Activated T-cell treated with anti-CD3 and anti-CD28 coated beads, Interleukin-2, amount 50 U/mL, for 1 hour (primary cell): ENCODE measurements around the gene UPF2.

Experiments
- DNase-seq: peaks from one replicate; pipeline ENCODE4 v3.0.0-alpha.2; 2020

Gene UPF2

DNA sequence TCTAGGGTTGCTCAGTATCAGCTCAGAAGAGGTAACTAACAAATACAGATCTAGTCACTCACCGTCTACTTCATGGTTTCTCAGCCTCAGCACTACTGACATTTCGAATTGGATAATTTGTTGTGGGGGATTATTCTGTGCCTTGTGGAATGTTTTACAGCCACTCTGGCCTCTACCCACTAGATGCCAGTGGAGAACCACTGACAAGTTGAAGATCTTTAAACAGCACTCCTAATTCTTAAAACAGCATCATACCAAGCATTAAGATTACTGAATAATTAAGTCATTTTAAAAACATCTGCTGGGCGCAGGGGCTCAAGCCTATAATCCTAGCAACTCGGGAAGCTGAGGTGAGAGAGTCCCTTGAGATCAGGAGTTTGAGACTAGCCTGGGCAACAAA lies 82.6 kb downstream of the UPF2 start:
- no peak for DNase-seq

DNA sequence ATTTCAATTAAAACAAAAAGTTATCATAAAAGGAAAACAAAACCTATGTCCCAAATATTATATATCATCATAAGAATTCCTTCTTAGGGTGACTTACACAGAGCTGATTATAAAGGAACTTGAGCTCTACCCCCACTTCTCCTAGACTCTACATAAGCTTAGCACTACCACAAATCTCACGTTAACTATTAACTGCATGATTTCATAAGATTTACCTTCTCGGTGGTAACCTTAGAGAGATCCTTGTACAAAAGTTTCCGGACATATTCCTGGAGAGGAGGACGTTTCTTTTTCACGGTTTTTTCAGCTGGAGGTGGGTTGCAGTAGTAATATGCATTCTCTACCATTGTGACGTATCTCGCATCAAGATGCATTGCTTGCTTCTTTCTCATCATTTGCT lies 83.7 kb downstream of the UPF2 start:
- no peak for DNase-seq

DNA sequence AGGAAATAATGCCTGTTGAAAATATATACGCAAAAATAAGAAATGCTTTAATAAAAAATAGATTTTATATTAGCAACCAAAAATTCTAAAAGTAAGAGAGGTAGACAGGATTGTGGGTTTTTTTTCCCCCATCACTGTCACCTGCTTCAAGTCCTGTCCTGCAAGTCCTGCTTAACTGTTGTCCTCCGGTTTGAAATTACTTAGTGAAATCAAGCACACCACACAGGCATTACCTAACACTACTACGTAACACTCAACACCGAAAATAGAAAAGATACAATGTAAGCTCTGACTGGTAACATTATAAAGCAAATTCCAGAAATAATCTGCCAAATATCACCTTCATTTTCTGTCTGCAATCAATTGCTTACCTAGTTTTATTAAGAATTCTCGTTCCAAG lies 90.9 kb downstream of the UPF2 start:
- no peak for DNase-seq

DNA sequence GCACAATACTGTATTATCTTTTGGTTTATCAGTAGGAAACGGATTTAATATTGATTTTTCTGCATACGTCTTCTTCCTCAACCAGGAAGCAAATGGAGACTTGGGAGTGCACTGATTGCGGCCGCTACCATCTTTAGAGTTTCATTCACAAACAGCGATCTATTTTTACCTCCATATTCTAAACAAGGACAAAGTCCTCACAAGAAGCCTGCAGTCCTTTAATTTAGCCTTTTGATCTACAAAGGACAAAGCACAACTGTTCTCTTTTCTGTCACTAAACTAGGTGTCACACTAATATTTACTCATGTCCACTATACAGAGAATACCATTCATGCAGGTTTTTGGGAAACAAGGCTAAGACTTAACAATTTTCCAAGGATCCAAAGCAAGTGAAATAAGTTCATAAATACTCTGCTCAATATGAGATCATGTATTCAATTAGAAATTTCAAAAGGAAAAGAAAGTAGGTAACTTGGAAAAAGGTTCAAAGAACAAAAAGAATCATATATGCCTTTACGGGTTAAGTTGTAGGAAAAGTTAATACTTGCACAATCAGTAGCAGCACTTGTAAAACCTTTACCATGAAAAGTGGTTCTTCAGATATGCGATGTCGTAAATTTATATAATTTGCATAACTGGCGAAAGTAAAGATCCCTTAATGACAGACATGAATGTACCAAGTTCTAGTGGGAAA lies 92.1 kb downstream of the UPF2 start:
- DNase-seq, result no peak

DNA sequence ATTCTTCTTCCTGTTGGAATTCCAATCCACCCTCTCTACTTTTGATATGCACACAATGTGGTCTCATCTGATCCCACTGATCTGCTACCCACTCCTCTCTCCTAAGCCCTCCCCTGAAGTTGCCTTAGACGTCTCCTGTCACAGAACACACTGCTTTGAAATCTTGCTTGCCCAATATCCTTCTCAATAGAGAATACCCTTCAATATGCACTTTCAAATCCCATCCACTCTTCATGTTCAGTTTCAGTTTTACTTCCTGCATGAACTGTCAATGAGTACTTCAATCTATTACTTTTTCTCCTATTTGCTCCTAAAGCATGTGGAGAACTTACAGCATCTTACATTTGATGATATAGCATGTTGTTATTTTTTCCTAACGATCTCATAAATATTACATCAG lies 93.5 kb downstream of the UPF2 start:
- no peak for DNase-seq

DNA sequence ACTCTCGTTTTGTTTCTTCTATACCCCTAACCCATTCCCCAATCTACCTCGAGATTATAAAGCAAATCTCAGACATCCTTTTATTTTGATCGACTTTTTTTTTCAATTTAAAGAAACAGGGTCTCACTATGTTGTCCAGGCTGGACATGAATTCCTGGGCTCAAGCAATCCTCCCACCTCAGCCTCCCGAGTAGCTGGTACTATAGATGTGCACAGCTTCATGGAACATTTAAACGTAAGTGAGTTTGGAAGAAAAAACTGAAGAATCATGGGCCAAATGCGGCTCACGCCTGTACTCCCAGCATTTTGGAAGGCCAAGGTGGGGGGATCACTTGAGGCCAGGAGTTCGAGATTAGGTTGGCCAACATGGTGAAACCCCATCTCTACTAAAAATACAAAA lies 96.0 kb downstream of the UPF2 start:
- DNase-seq, result no peak

DNA sequence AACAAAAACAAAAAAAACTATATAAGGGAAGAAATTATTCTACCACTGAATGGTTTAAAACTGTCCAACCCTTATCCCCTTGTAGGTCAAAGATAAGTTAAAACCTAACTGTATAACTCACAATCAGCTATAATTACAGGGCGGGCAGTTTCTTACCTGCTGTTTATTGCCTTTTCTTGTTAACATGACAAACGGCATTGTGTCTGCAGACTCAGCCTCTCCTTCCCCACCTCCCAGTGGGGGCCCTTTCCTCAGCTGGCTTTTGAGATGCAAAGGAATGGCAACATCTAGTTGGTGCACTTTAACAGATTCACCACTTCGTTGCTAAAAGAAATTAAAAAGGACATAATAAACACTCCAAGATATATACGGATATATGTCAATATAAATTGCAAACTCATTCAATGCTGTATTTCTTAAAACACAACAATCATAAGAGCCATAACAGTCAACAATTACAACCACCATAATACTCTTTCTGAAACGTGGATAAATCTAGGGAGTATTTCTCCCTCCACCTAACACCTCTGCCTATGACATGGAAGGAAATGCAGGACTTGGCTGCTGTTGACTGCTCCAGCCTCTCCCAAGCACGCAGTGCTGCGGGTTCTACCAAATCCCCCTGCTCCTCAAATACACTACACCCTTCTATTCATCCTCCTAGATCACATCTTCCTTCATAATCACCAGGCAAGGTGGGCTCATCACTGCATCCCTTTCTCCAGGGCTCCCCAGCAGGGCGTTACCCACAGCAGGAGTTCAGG lies 106.0 kb downstream of the UPF2 start:
- no peak for DNase-seq

DNA sequence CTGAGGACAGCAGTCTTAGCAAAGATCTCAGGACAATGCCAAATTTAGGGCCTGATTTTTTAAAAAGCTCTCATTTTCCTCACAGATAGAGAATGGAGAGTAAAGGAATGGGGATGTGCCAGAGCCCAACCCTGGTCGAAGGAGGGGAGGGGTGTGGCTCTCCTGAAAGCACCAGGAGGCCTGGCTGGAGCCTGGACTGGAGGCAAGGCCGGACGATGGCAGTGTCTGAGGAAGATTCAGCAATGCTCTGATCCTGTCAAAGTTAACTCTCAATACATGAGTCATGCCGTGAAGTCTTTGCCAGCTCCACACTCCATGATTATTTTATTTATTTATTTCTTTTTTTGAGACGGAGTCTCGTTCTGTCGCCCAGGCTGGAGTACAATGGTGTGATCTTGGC lies 108.3 kb downstream of the UPF2 start:
- DNase-seq, result no peak

DNA sequence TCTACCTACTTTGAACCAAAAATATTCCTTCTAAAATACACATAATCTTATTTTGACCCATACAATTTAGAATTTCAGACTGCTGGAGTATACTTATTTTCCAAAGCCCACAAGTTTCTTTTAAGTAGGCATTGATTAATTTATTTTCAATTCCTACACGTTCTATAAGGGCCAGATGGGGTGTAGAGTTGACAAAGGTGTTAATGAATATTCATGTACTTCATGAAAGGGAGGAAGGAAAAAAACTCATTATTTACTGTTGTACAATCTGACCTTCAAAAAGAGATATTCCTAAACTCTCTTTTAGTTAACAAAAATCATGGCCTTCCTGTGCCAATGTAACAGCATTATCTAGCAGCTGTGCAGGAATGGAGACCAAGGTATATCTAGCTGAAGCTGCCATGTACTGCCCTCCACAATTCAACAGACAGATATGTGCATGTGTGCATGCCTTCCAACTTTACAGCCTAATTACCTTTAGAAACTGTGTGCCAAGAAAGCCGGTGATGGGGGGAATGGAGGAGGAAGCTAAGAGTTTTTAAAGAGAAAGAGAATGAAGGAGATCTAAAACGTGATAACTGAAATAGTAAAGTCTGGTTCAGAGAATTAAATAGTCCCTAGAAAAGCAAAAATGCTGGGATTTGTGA lies 108.9 kb downstream of the UPF2 start:
- DNase-seq, result no peak

DNA sequence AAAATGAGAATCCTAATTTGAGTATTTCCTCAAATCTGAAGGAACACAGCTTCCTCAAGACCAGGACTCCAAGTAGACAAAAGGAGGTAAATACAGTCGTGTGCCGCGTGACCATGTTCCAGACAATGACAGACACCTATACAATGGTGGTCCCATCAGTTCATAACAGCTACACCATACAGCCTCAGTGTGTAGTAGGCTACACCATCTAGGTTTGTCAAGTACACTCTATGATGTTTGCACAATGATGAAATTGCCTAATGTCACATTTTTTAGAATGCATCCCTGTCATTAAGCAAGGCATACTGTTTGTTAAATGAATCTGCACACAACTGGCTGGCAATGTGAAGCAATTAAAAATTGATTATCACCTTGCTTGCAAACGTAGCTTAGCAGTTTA lies 111.6 kb downstream of the UPF2 start:
- DNase-seq, result no peak

DNA sequence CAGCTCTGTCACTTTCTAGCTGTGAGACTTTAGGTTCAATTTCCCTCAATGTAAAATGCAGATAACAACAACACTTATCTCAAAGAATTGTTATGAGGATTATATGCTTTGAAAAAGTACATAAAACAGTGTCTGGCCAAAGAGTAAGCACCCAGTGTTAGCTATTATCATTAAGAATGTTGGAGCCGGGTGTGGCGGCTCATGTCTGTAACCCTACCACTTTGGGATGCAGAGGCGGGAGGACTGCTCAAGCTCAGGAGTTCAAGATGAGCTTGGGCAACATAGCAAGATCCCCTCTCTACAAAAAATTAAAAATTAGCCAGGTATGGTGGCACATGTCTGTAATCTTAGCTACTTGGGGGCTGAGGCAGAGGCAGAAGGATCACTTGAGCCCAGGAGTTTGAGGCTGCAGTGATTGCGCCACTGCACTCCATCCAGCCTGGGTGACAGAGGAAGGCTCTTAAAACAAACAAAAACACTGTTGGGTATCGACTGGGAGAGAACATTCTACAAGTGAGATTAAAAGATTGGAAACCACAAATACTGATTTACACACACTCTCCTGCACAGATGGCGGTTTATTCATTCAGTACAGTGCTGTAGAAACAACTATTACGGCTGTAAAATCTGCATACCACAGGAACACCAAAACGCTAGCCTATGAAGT lies 112.2 kb downstream of the UPF2 start:
- no peak for DNase-seq

DNA sequence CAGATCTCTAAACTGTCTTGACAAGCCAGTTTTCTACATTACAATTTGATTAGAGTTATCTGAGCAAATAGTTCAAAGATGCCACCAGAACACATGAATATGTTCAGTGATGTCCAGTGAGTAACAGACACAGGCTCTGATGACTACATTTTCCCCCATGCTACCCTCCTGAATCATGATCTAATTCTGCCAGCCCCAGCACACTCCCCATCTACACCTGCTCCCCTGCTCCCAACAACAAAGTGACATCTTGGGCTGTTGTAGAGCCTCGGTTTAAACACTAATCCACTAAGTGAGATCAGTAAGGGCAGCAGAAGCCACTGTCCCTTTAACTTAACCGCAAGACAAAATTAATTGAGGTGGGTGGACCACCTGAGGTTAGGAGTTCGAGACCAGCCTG lies 114.9 kb downstream of the UPF2 start:
- no peak for DNase-seq

DNA sequence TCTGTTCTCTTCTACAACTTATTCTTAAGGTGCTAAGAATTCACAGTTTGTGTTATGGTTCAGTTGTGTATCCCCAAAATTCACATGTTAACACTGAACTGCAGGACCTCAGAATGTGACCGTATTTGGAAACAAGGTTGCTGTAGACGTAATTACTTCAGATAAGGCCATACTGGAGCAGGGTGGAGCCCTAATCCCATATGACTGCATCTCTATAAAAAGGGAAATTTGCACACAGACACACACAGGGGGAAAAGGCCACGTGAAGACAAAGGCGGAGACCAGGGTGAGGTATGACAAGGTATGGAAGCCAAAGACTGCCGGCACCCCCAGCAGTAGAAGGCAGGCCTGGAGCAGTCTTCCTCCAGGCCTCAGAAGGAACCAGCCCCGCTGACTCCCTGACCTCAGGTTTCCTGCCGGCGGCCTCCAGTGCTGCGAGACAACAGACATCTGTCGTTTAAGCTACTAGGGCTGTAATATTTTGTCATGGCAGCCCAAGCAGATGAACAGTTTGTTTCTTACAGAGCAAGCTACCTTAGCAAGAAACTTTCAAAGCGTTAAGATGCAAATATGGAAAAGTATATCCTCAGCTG lies 120.7 kb downstream of the UPF2 start:
- no peak for DNase-seq

DNA sequence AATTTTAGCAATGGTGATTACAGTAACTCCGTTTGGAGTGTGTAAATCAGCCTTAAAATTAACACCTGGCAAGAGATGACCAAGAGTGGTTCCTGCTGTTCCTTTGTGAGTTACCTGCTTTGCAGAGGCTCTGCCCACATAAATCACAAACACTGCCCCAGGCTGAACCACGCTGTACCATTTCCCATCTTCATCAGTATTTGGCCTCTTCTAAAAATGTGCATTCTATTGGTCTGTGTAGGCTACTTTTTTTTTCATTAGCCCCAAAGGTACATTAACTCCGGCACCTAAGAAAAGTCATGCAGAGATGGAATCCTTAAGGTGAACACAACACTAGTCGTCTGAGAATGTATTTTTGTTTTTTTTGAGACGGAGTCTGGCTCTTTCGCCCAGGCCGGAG lies 123.3 kb downstream of the UPF2 start:
- DNase-seq, result no peak

DNA sequence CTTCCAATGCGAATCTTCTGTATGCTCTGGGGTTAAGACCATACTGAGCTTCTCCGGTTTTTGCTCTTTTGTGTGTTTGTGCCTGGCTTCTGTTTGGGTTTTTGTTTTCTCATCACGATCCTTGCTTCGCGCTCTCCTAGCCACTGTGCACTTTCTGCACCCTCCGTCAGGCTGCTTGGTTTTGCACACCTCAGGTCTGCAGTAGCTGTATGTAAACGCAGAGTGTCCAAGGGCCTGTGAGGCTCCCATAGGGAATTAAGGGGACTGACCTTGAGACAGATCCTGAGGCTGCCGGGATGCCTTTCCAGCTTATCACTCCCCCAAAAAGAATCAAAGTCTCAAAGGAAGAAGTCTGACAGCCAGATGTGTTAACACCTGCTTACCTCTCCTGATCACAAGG lies 124.2 kb downstream of the UPF2 start:
- no peak for DNase-seq

DNA sequence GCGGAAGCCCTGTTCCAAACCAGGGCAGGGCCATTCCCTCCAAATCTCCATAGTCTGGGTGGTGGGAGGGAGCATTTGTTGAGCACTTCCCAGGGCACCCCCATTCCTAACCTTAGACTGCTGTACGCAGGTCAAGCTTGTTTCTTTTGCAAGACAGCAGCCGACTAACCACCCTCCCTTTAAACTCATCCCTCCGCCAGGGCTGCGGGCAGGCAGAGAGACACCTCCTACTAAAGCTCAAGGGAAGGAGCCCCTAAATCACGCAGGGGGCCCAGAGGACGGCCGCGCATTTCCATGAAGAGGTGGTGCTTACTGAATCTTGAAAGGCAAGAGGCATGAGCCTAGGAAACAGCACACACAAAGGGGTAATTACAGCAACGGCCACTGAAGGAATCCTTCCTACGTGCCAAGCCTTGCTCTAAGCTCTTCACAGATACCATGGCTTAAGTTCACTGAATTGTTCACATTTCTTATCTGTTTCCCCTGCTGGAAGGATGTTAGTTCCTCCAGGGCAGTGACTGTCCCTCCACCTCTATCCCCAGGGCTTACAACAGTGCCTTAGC lies 129.4 kb downstream of the UPF2 start:
- no peak for DNase-seq

DNA sequence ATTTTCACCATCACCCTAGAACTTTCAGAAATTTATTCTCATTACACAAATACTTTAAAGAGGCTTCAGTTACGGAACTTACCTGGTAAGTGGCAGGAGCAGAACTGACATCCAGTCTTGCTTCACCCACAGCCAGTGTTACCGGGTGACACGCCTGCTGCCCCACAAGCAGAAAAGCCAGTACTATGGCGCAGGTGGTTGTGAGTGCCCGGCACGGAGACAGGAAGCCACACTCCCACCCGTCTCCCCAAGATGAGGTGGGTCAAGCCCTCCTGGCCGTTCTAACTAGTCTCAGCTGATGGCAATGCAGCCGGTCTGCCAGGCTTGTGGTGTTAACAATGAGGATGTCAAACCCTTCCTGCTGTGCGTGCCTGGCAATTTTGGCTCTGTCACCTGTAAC lies 132.5 kb downstream of the UPF2 start:
- DNase-seq, result no peak

DNA sequence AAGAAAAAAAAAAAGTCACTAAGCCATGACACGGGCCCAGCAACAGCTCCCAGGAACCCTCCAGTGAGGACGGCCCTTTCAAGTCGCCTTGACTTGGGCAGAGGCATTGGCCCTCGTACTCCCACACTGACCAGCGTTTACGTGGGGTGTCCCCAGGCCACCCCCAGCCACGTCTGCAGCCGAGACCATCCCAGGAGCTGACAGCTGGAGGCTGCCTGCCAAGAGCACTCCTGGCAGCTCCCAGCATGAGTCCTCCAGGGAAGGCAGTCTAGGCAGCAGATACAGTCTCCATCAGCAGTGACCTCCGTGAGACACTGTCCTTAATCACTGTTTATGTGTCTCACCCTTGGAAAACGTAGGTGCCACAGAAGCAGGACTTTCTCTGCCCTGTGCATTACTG lies 133.0 kb downstream of the UPF2 start:
- no peak for DNase-seq

DNA sequence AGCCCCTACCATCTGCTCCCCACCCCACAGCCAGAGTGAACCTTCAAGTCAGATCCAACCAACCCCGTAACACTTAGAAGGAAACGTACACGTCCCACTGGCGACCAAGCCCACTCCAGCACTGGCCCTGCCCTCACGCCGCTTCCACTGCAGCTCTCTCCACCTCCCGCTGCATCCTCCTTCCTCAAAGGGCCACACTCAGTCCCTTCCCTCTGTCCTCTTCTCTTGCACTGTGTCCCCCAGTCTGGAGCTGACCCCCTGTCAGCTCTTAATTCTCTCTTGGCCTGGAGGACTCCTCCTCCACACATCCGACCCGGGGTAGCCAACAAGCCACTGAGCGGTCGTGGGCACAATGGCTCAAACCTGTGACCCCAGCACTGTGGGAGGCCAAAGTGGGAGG lies 133.6 kb downstream of the UPF2 start:
- DNase-seq, result no peak

DNA sequence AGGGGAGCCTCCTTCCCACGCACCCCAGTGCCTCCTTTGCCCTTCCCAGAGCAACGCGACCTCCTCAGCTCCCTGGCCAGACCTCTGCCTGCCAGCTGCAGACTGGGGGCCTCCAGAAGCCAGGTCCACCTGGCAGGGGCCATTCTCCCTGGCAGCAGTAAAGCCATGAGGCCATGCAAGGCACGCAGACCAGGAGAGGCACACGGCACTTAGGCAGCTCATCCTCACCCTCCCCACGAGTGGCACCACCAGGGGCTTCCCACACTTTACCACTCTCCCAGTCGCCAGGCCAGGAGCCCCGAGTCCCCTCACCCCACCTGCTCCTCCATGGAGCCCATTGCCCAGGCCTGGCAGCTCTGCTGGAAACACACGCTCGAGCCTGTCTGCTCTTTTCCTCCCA lies 134.1 kb downstream of the UPF2 start:
- no peak for DNase-seq

DNA sequence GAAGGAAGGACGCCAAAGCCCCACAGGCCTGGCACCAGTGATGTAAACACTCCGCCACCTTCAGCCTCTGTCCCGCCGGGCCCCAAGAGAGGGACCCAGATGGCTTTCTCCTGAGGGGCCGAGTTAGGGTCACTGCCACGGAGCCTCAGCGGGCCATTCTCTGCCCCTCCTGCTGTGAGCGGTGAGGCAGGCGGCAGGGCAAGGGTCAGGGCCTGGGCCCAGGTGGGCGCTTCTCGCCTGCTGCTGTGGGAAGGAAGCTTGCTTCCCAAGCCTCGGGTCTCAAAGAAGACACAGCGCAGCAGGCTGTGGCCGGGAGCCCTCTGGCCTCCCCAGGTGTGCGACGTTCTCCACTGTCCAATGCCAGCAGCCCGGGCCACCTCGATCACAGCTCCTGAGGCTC lies 134.7 kb downstream of the UPF2 start:
- DNase-seq, result no peak

DNA sequence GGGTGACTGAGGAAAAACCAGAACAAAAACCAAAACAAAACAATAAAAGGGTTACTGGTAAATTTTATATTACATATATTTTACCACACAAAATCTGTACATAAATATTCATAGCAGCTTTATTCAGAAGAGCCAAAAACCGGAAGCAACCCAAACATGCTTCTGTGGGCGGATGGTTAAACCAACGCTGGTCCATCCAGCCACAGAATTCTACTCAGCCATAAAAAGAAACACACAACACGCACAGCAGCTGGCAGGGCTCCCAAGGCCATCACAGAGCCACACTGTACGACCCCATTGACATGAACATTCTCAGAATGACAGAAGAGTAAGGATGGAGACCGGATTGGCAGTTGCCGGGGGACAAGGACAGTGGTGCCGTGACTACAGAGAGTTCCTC lies 135.9 kb downstream of the UPF2 start:
- DNase-seq, result no peak

DNA sequence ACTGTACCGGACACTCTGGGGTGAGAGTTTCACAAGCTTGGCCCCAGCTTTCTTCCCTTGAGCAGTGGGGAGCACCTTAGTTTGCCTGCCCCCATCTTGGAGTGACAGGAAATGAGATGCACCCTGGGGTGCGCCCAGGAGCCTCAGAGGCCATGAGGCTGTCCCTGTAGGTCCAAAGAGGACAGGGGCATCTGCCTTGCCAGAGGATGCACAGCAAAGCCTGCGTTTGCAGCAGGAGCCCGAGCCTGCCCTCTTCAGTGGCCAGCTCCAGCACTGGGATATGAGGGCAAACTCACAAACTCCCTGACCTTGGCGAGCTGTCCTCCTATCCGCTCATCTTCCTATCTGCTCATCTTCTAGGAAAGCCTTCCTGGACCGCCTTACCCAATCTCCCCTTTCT lies 140.0 kb downstream of the UPF2 start:
- no peak for DNase-seq
